MM.1S (cell line): ENCODE results near the gene ABCA10.

Source experiments
- DNase-seq: peaks from one replicate; pipeline ENCODE4 v3.0.0-alpha.2; 2015
- H2AFZ ChIP-seq: fragments of 300-600 bp; sonication (generic); 2 replicates; pipeline ENCODE4 v1.6.0; 2016; ENCODE audit warnings: antibody characterized with exemption, low read length
- H3F3A ChIP-seq: fragments of 300-600 bp; sonication (generic); 2 replicates; pipeline ENCODE4 v1.6.1; 2016; ENCODE audit warnings: mild to moderate bottlenecking, antibody characterized with exemption, low read length, moderate library complexity, mixed read lengths; ENCODE audit not compliant: insufficient read depth
- H3K27ac ChIP-seq: fragments of 300-600 bp; sonication (generic); 2 replicates; pipeline ENCODE4 v1.5.1; 2016; ENCODE audit warnings: mild to moderate bottlenecking, low read length
- H3K27me3 ChIP-seq: fragments of 300-600 bp; sonication (generic); replicated peaks from 2 replicates; pipeline ENCODE4 v1.6.0; 2016; ENCODE audit warnings: low read length; ENCODE audit not compliant: insufficient read depth
- H3K36me3 ChIP-seq: fragments of 300-600 bp; sonication (generic); replicated peaks from 2 replicates; pipeline ENCODE4 v1.6.1; 2016; ENCODE audit warnings: mild to moderate bottlenecking, low read length, mixed read lengths; ENCODE audit not compliant: insufficient read depth
- H3K4me1 ChIP-seq: fragments of 300-600 bp; sonication (generic); 2 replicates; pipeline ENCODE4 v1.6.1; 2016; ENCODE audit warnings: low read length, mixed read lengths
- H3K4me2 ChIP-seq: fragments of 300-600 bp; sonication (generic); 2 replicates; pipeline ENCODE4 v1.6.0; 2016; ENCODE audit warnings: low read depth, low read length
- H3K4me3 ChIP-seq: fragments of 300-600 bp; sonication (generic); 2 replicates; pipeline ENCODE4 v1.5.1; 2016; ENCODE audit warnings: low read length, mixed read lengths
- H3K79me2 ChIP-seq: fragments of 300-600 bp; sonication (generic); 2 replicates; pipeline ENCODE4 v1.6.1; 2016; ENCODE audit warnings: mixed run types, low read length, mixed read lengths
- H3K9ac ChIP-seq: fragments of 300-600 bp; sonication (generic); 2 replicates; pipeline ENCODE4 v1.6.1; 2016; ENCODE audit warnings: low read length, mixed read lengths
- H3K9me2 ChIP-seq: fragments of 300-600 bp; sonication (generic); replicated peaks from 2 replicates; pipeline ENCODE4 v1.6.1; 2016; ENCODE audit warnings: mild to moderate bottlenecking, low read length, mixed read lengths; ENCODE audit not compliant: insufficient read depth
- H3K9me3 ChIP-seq: fragments of 300-600 bp; sonication (generic); replicated peaks from 2 replicates; pipeline ENCODE4 v1.6.1; 2016; ENCODE audit warnings: mild to moderate bottlenecking, low read length, mixed read lengths; ENCODE audit not compliant: insufficient read depth
- H4K20me1 ChIP-seq: fragments of 300-600 bp; sonication (generic); 2 replicates; pipeline ENCODE4 v1.6.1; 2016; ENCODE audit warnings: mild to moderate bottlenecking, low read length, moderate library complexity, mixed read lengths; ENCODE audit not compliant: insufficient read depth
- EZH2 ChIP-seq: fragments of 300-600 bp; sonication (generic); optimal IDR thresholded peaks from 2 replicates; pipeline ENCODE3; 2017; ENCODE audit warnings: low read depth, mild to moderate bottlenecking, antibody characterized with exemption, low read length, mixed read lengths
- EZH2phosphoT487 ChIP-seq: fragments of 300-600 bp; sonication (generic); IDR thresholded peaks from 2 replicates; pipeline ENCODE4 v1.6.1; 2018; ENCODE audit warnings: antibody characterized with exemption, low read length
- TF ChIP-seq, protein P1 (sequence below): fragments of 300-600 bp; sonication (generic); IDR thresholded peaks from 2 replicates; pipeline ENCODE4 v1.5.1; 2016; ENCODE audit warnings: antibody characterized with exemption, low read length, mixed read lengths

Gene ABCA10

DNA sequence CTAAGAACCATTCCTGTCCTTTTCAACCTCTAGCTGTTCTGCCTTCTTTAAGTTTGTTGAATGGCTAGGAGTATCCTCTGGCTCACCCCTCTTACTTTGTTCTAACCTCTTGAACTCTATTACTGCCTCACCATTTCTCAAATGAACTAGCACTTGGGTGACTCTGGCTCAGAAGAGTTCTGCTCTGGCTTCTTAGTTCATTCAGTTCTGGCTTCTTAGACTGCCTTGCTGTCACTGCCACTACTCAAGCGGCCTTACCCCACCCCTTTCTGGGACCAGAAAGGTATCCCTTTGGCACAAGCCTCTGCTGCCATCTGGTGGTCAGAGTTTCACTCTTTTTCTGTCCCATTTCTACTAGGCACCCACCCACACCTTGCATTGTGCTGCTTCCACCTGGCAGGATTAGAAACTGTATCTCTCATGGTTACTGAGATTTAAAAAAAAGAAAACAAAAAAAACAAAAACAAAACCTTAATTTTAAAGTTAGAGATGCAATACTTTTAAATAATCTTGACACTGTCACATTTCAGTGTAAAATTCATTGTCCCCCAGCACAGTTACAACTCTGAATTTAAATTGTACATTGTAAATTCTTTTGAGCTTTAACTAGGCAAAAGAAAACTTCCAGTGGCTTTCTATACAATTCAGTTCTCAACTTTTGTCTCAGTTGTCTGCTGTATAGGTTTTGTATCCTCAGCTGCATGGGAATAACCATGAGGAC, 6.9 kb upstream of the ABCA10 start:
- no peaks in the 10 kb centered on the region for H3K27me3 ChIP-seq
- H3K4me3 ChIP-seq, result no peak overlapping the region
- H3K4me2 ChIP-seq, result no peak overlapping the region
- peak; percentile 78 for DNase-seq
- no peak overlapping the region for H2AFZ ChIP-seq
- no peaks in the 10 kb centered on the region for H3F3A ChIP-seq
- no peaks in the 10 kb centered on the region for H3K36me3 ChIP-seq
- no peaks in the 10 kb centered on the region for H3K9me2 ChIP-seq
- H3K27ac ChIP-seq, result no peak overlapping the region
- no peaks in the 10 kb centered on the region for H3K4me1 ChIP-seq
- no peaks in the 10 kb centered on the region for H3K9me3 ChIP-seq
- H3K9ac ChIP-seq, result no peak overlapping the region
- H3K79me2 ChIP-seq, result no peaks in the 10 kb centered on the region
- TF ChIP-seq EZH2phosphoT487, result no peak
- TF ChIP-seq, protein P1, sequence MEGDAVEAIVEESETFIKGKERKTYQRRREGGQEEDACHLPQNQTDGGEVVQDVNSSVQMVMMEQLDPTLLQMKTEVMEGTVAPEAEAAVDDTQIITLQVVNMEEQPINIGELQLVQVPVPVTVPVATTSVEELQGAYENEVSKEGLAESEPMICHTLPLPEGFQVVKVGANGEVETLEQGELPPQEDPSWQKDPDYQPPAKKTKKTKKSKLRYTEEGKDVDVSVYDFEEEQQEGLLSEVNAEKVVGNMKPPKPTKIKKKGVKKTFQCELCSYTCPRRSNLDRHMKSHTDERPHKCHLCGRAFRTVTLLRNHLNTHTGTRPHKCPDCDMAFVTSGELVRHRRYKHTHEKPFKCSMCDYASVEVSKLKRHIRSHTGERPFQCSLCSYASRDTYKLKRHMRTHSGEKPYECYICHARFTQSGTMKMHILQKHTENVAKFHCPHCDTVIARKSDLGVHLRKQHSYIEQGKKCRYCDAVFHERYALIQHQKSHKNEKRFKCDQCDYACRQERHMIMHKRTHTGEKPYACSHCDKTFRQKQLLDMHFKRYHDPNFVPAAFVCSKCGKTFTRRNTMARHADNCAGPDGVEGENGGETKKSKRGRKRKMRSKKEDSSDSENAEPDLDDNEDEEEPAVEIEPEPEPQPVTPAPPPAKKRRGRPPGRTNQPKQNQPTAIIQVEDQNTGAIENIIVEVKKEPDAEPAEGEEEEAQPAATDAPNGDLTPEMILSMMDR, result peak; percentile 81
- H4K20me1 ChIP-seq, result no peaks in the 10 kb centered on the region

DNA sequence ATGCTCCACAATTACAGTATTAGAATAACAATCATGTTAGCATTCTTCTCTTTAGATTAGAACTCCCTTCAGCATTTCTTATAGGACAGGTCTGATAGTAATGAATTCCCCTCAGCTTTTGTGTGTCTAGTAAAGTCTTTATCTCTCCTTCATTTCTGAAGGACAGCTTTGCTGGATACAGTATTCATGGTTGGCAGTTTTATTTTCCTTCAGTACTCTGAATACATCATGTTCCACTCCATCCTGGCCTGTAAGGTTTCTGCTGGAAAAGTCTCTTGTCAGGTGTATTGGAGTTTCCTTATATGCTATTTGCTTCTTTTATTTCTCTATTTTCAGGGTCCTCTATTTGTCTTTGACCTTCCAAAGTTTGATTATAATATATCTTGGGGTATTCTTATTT, 4.0 kb upstream of the ABCA10 start:
- no peaks in the 10 kb centered on the region for H3K9me3 ChIP-seq
- no peaks in the 10 kb centered on the region for H3K79me2 ChIP-seq
- no peak overlapping the region for H2AFZ ChIP-seq
- H3K27me3 ChIP-seq, result no peaks in the 10 kb centered on the region
- H3K27ac ChIP-seq, result no peak overlapping the region
- TF ChIP-seq EZH2 (no peak), EZH2phosphoT487 (no peak)
- TF ChIP-seq, protein P1, result no peak
- no peaks in the 10 kb centered on the region for H4K20me1 ChIP-seq
- H3K4me3 ChIP-seq, result no peak overlapping the region
- no peak overlapping the region for H3K9ac ChIP-seq
- no peaks in the 10 kb centered on the region for H3K9me2 ChIP-seq
- DNase-seq, result no peak
- H3K4me2 ChIP-seq, result no peak overlapping the region
- no peaks in the 10 kb centered on the region for H3K4me1 ChIP-seq
- no peaks in the 10 kb centered on the region for H3F3A ChIP-seq
- no peaks in the 10 kb centered on the region for H3K36me3 ChIP-seq

DNA sequence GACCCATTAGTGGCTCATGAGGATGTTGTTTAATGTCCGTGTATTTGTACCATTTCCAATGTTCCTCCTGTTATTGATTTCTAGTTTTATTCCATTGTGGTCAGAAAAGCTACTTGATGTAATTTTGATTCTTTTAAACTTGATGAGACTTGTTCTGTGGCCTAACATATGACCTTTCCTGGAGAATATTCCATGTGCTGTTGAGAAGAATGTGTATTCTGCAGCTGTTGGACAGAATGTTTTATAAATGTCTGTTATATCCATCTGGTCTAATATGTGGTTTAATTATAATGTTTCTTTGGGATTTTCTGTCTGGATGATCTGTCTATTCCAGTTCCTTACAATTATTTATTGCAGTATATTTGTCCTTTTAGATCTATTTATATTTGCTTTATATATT, 2.9 kb upstream of the ABCA10 start:
- H4K20me1 ChIP-seq, result no peaks in the 10 kb centered on the region
- no peaks in the 10 kb centered on the region for H3K79me2 ChIP-seq
- H3K4me3 ChIP-seq, result no peak overlapping the region
- no peaks in the 10 kb centered on the region for H3K4me1 ChIP-seq
- H3K36me3 ChIP-seq, result no peaks in the 10 kb centered on the region
- no peak for DNase-seq
- TF ChIP-seq EZH2 (no peak), EZH2phosphoT487 (no peak)
- TF ChIP-seq, protein P1, result no peak
- H3K9ac ChIP-seq, result no peak overlapping the region
- no peaks in the 10 kb centered on the region for H3K27me3 ChIP-seq
- H3K9me2 ChIP-seq, result no peaks in the 10 kb centered on the region
- no peak overlapping the region for H3K27ac ChIP-seq
- no peak overlapping the region for H3K4me2 ChIP-seq
- H2AFZ ChIP-seq, result no peak overlapping the region
- H3K9me3 ChIP-seq, result no peaks in the 10 kb centered on the region
- no peaks in the 10 kb centered on the region for H3F3A ChIP-seq
